Activated T-helper 1 cell treated with anti-CD3 and anti-CD28 coated beads, Interleukin-2, amount 50 U/mL, for 16 hours (primary cell): Measurements from ENCODE around the gene FAM199X.
A peak's percentile ranks its signal among the peaks of the same experiment; 100 is the strongest.

Experiments
- DNase-seq, 2 donors: peaks; one replicate each; pipeline ENCODE4 v3.0.0-alpha.2; 2020; ENCODE audit warnings: low read depth in 1 of 2, low spot score in 1 of 2

FAM199X gene

GRCh38 chrX:104165894-104166734 is at the start of gene FAM199X:
FAM199X (plus strand) TSS chrX:104166453; CDS start chrX:104166786, 333 bp downstream.
- peak; percentile 69 to 75 for DNase-seq

- DNase-seq, result no peak
Measured at GRCh38 chrX:104117759-104118158, 48.5 kb upstream of the FAM199X start.

GRCh38 chrX:104118765-104119164 is 47.5 kb upstream of the FAM199X start:
- no peak for DNase-seq

GRCh38 chrX:104122829-104123228 is 43.4 kb upstream of the FAM199X start:
- DNase-seq, result no peak

GRCh38 chrX:104126856-104127255 is 39.4 kb upstream of the FAM199X start:
- DNase-seq, result no peak

- no peak for DNase-seq
Measured at GRCh38 chrX:104130808-104131207, 35.4 kb upstream of the FAM199X start.

- no peak for DNase-seq
Measured at GRCh38 chrX:104134583-104135261, 31.5 kb upstream of the FAM199X start.

GRCh38 chrX:104135677-104136076 is 30.6 kb upstream of the FAM199X start:
- no peak for DNase-seq

- peak in 1 of 2 donors; percentile 16 for DNase-seq
Measured at GRCh38 chrX:104136241-104137019, 29.8 kb upstream of the FAM199X start.

GRCh38 chrX:104137496-104137895 is 28.8 kb upstream of the FAM199X start:
- no peak for DNase-seq

GRCh38 chrX:104141087-104141760 is 25.0 kb upstream of the FAM199X start:
- DNase-seq, result no peak

GRCh38 chrX:104151037-104151436 is 15.2 kb upstream of the FAM199X start:
- no peak for DNase-seq

GRCh38 chrX:104156630-104157529 is 9.4 kb upstream of the FAM199X start, which contains the start of gene SLC25A53:
SLC25A53 (minus strand) TSS chrX:104157009; CDS start chrX:104105257, 51,752 bp downstream.
- peak; percentile 44 to 56 for DNase-seq

- no peak for DNase-seq
Measured at GRCh38 chrX:104166735-104167436, 633 bp downstream of the FAM199X start.

GRCh38 chrX:104168127-104168526 is 1.9 kb downstream of the FAM199X start:
- no peak for DNase-seq

- no peak for DNase-seq
Measured at GRCh38 chrX:104172121-104172520, 5.9 kb downstream of the FAM199X start.

GRCh38 chrX:104172788-104173187 is 6.5 kb downstream of the FAM199X start:
- DNase-seq, result no peak

GRCh38 chrX:104173841-104174240 is 7.6 kb downstream of the FAM199X start:
- DNase-seq, result no peak

- DNase-seq, result no peak
Measured at GRCh38 chrX:104183685-104184084, 17.4 kb downstream of the FAM199X start.
